Measurements from ENCODE around the gene CELA1.

CELA1 gene

DNA sequence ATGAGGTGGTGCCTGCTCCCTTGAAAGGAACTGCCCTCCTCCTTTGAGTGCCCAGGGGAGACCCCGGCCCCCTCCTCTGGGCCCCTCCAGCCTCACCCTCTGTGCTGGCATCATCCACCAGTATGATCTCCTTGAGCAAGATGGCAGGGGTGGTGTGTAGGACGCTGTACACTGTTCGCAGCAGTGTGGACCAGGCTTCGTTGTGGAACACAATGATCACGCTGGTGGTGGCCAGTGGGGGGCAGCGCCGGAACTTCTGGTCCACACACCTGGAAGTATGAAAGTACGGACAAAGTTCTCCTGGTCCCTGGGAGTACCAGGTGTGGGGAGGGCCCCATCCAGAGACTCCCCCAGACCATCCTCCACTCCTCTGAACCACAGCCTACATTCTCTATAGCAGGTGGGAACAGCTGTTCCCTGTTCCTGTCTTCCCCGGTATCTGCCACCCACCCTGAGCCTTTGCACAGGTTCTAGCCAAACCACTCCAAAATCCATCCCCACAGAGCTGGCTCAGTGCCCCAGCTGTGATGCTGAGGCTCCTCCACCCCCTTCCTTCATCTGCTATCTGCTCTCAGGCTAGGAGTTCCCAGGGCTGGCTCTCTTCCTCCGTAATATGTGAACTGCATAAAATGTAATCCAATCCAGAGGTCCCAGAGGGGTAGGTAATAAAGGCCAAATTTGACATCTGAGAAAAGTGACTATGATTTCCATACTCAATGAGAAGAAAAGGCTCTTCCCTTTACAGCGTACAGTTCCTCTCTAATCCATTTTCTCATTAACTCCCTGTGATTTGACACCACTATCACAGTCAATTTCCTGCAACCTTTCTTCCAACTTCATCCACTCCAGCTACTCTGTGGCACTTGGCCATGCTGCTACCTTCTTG, 30.9 kb upstream of the CELA1 start:
- no peak for DNase-seq (ENCODE audit: low read depth in 2 of 3, low spot score in 1 of 3)

DNA sequence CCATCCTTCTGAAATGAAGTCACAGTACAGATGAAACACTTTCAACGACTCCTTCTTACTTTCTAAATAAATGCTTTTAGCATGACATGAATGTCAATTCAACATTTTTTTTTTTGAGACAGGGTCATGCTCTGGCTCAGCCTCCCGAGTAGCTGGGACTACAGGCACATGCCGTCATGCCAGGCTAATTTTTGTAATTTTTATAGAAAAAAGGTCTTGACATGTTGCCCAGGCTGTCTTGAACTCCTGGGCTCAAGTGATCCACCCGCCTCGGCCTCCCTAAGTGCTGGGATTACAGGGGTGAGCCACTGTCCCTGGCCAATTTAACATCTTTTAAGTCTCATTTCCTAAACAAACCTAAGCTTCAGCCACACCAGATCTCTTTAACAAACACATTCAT, 28.4 kb upstream of the CELA1 start:
- DNase-seq (ENCODE audit: low read depth in 2 of 3, low spot score in 1 of 3), result no peak

DNA sequence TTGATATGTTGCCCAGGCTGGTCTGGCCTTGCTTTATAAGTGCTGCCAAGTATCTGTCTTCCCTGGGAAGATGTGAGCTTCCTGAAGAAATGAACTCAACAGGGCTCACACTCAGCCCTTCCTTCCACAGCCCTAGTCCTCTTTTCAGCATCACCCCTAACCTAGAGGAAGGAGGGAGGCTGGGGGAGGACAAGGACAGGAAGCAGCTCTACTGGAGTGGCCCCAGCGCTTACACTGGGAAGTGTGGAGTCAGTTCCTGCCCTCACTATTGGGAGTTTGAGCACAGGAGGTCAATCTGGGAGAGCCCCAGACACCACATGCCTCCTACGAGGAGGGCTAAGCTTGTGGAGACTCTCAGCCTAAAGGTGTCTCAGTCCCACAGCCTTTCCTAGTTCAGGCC, 27.9 kb upstream of the CELA1 start:
- DNase-seq (ENCODE audit: low read depth in 2 of 3, low spot score in 1 of 3), result no peak

DNA sequence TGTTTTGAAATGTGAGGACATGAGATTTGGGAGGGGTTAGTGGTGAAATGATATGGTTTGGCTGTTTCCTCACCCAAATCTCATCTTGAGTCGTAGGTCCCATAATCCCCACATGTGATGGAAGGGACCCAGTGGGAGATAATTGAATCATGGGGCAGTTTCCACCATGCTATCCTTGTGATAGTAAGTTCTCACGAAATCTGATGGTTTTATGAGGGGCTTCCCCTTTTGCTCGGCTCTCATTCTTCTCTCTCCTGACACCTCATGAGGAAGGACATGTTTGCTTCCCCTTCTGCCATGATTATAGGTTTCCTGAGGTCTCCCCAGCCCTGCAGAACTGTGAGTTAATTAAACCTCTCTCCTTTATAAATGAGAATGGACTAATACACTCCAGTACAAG, 26.7 kb upstream of the CELA1 start:
- no peak for DNase-seq (ENCODE audit: low read depth in 2 of 3, low spot score in 1 of 3)

DNA sequence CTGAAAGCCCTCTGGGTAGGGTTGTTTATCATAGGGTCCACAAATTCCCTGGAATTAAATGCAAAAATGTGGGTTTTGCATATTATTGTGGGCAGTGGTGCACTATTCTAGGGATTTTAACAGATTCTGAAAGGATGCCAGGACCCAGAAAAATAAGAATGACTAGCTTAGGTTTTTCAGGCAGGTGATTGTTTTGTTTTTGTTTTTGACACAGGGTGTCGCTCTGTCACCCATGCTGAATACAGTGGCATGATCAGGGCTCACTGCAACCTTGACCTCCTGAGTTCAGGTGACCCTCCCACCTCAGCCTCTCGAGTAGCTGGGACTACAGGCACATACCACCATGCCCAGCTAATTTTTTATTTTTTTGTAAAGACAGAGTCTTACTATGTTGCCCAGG, 25.5 kb upstream of the CELA1 start:
- no peak for DNase-seq (ENCODE audit: low read depth in 2 of 3, low spot score in 1 of 3)

DNA sequence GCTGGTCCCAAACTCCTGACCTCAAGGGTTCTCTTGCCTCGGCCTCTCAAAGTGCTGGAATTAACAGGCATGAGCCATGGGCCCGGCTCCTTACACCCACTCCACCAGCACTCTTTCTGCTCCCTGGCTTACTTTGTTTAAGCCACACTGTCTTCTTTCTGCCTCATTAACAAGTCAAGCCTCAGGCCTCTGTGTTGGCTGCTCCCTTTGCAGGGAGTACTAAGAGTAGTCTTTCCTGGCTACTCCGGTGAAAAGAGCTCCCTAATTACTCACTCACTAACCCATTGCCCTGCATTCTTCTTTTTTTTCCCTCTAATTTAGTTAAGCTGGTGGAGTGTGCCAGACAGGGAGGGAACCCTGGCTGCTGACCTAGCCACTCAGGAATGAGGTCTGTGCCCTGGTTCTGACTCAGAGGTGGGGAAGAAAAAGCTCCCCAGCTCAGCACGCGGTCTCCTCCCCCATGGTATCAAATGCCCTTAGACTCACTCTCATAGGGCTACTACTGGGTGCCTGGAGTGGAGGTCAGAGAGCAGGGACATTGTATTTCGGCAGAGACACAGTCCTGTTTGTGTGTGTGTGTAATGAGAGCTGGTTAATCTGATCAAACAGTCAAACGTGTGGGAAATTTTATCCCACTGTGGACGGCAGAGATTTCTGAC, 24.9 kb upstream of the CELA1 start:
- DNase-seq (ENCODE audit: low read depth in 2 of 3, low spot score in 1 of 3), result no peak

DNA sequence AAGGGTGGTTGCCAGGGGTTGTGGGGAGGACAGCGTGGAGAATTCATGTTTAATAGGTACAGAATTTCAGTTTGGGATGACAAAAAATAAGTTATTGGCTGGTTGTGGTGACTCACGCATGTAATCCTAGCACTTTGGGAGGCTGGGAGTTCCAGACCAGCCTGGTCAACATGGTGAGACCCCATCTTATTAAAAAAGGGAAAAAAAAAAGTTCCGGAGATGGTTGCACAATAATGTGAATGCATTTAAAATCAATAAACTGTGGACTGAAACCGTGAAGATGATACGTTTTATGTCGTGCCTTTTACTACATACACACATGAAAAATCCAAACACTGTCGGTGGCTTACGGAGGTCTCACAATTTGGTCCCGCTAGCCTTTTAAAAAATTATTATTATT, 24.2 kb upstream of the CELA1 start:
- no peak for DNase-seq (ENCODE audit: low read depth in 2 of 3, low spot score in 1 of 3)

DNA sequence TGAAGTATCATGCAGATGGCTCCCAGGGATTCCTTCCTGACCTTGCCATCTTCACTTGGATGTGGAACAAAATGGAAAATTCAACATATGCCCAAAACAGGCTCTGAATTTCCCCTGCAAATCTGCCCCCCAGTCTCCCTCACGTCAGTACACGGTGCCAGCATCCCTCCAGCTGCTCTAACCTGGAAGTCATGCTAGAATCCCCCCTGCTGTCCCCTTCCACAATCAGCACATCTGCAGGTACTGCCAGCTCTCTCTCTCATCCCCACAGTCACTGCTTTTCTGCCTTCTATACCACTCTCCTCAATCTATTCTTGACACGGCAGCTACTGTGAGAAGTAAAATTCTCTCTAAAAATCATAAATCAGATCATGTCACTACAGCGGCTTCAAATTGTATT, 23.1 kb upstream of the CELA1 start:
- DNase-seq (ENCODE audit: low read depth in 2 of 3, low spot score in 1 of 3), result no peak

DNA sequence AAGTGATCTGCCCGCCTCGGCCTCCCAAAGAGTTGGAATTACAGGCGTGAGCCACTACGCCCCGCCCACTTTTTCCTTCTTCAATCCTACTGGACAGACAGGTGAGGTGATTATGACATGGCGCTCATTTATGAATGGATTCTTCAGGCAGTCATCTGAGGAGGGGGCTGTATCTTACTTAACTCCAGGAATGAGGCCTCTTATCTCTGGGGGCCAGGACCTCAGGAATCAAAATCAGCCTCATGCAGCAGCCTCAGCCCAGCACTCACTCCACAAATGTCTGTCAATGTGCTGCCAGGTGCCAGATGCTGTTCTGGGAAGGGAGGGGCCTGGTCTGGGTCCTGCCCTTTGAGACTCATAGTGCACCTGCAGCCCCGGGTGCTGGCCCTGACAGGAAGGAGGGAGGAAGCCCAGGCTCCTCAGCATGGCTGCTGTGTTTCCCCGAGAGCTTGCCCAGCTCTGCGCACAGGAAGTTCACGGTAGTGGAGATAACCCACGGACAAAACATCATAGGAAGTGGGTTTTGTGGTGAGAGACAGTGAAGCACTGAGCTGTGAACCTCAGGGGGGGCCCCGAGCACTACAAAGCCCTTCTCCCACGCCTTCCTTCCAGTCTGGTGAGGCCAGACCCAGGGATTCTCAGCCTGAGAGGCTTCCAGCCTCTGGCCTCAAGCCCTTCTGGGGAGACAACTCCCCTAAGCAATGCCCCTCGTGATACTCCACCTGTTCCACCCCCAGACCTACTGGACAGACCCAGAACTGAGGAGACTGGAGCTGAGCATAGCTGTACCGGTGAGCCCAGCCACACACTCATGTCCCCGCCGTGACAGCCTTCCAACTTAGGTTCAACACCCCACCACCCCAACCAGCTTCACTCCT, 22.4 kb upstream of the CELA1 start:
- peak; percentile 72 to 81 (median 79) for DNase-seq (ENCODE audit: low read depth in 2 of 3, low spot score in 1 of 3)

DNA sequence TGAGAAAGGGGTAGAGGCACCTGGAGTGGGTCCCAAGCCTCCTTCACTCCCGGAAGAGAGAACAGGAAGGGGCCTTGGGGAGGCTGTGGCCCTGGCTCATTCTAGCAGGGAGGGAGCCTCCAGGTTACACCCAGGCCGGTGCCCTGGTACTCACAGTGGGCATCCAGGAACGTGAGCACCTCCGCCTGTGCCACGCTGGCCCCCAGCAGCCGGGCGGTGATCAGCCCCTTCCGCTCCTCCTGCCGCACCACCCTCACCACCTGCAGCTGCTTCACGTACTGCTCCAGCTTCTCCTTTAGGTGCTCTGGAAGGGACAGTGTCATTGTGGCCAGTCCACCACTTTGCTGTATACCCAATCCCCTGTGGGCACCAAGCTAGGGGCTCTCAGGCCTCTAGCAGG, 18.8 kb upstream of the CELA1 start:
- DNase-seq (ENCODE audit: low read depth in 2 of 3, low spot score in 1 of 3), result no peak

DNA sequence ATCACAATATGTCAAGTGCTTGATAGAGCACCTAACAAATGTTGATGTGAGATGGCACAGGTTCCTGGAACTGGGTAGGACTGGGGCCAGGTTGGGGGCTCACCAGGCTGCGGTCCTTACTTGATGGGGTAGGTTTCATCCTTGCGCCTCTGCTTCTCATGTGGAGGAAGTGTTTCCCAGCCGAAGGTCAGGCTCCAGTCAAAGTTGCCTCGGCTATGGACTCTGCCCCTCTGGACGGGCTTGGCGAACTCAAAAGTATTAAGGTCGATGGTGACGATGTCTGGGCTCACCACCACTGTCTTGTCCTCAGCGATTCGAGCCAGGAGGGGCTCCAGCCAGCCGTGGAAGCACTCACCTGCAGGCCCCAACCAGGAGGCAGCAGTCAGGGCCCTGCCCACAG, 17.5 kb upstream of the CELA1 start:
- no peak for DNase-seq (ENCODE audit: low read depth in 2 of 3, low spot score in 1 of 3)

DNA sequence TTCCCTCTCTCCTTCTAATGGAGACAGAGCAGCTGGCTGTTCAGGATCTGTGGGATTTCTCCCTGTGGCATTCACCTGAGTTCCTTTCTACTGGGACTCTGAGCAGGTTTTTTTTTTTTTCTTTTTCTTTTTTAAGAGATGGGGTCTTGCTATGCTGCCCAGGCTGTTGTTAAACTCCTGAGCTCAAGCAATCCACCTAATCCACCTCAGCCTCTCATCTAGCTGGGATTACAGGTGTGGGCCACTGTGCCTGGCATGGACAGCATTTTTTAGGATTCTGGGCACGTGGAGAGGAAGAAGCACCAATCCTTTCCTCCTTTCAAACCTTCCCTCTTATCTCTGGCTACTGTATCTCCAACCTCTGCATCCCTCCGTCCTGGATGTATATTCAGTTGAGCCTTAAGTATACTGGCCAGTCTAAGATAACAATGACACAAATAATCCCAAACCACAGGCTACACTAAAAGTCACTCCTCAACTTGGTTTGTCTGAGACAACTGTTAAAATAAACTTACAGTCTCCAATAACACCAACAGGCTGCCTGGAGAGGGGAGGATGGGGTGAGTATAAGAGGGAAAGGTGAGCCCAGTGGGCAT, 16.4 kb upstream of the CELA1 start:
- no peak for DNase-seq (ENCODE audit: low read depth in 2 of 3, low spot score in 1 of 3)

DNA sequence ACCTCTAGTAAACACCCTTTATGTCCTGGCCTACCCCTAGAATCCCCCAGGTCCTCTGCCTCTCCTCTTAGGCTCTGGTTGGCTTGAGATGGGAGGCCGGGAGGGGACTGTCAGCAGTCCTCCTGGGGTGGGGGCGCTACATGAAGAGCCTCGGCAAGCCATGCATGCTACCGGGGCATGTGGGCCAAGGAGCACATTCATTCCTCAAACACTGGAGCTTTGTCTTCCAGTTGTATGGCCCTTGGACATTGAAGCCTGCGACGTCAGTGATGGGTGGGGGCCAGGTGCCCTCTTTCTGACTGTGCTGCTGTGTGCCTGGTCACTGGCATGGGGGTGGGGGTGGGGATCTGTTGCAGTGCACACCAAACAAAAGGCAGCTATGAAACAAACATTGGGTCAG, 15.8 kb upstream of the CELA1 start:
- DNase-seq (ENCODE audit: low read depth in 2 of 3, low spot score in 1 of 3), result no peak

DNA sequence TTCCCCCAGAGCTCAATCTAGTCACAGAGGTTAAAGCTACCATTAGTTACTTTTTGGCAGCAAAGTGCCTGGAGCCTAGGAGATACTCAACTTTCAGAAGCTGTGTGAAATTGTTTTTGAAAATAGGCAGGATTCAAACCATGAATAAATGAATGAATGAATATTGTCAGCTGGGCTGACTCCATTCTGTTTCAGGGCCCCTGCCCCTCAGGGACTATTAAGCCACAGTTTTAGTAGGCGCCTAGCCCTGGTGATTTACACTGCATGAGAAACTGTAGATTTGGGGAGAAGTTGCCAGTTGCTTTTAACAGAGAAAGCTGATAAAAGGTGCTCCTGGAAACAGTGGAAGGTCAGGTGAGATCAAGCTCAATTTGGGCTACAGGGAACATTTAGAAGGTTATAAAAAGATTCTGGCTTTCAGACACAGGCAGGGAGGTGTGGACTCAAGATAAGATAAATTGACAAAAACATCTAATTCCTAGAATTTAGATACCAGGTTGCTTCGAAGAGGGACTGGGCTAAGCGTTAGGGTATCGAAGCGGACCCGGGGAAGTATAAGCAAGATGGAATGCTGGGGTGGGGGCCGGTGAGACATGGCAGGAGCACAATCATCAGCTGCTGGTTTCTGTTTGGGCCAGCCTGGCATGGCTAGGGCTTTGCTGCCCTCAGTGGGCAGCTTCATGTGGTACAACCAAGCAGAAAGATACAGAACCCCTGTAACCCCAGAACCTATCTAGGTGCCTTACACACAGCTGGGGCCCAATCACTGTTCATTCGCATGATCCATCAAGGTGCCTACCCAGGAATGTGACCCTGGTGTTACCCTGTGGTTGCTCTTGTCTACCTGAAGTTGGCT, 14.9 kb upstream of the CELA1 start:
- DNase-seq (ENCODE audit: low read depth in 2 of 3, low spot score in 1 of 3), result no peak

DNA sequence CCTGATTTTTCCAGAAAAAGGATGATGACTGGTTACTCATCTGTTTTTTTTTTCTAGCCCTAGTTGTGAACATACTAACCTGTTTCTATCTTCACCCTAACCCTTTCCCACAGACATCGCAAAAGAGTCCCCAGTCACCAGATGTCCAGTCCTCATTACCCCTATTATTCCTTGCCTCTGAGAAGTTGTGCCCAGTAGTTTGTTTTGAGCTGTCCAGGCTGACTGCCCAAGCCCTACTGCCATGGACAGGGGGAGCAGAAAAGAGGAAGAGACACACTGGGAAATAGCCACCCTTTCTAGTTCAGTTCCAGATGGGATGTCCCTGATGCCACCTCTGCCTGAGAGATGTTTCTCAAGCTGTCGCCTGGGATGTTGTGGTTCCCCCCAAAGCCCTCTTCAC, 13.8 kb upstream of the CELA1 start:
- DNase-seq (ENCODE audit: low read depth in 2 of 3, low spot score in 1 of 3), result no peak

DNA sequence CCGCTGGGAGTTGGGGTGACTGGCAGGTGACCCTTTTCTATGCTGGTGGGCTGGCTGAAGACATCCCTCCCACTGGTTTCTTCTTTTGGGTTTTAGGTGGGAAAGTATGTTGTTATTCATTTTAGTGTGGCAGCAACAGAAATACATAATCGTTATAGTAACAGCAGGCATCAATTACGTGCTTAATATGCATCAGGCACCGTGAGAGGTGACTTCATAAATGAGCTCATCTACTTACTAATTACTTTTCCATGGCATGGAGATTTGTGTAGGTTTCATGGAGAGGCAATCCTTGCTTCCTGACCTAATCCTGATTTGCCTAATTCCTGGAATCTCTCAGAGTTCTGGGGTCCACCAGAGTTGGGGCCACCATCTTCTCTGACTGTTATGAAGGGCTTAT, 13.4 kb upstream of the CELA1 start:
- DNase-seq (ENCODE audit: low read depth in 2 of 3, low spot score in 1 of 3), result no peak

DNA sequence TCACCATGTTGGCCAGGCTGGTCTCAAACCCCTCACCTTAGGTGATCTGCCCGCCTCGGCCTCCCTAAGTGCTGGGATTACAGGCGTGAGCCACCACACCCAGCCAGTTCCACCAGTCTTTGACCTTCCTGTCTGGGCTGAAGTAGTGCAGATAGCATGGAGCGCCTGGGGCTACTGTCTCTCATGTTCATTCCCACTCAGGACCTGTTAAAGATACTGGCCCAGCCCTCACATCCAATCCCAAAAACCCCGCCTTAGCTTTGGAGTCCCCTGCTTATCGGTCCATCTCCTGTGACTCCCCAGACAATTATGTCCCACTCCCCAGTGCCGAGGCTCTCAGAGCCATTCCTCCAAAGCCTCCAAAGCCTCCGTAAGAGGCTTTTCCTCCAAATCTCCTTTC, 12.0 kb upstream of the CELA1 start:
- no peak for DNase-seq (ENCODE audit: low read depth in 2 of 3, low spot score in 1 of 3)

DNA sequence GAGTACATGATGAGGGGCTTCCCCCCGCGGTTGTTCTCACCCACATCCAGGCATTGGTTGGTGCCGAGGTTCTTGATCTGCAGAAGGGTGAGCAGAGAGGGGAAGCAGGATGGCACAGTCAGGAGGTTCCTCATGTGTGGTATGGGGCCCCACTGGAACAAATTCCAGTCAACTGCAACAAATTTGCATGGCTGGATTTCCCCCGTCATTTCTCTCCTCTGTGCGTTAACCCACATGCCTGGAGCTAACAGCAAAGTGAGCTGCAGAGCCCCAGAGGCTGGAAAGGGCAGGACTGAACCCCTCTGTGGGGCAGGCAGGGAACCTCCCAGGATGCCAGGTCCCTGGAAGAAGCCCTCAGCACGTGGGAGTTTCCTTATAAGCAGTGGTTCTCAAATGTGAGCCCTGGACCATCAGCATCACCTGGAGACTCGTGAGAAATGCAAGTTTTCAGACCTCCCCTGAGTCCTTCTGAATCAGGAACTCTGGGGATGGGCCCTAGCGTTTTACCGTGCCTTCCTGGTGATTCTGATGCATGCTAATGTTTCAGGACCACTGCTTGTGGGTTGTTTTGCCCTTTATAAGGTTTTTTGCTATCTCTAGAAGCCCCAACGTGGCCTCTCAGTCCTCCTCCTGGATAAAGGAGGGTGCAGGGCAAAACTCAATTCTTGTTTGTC, 11.0 kb upstream of the CELA1 start:
- peak in 2 of 3 donors; percentile 21 for DNase-seq (ENCODE audit: low read depth in 2 of 3, low spot score in 1 of 3)

DNA sequence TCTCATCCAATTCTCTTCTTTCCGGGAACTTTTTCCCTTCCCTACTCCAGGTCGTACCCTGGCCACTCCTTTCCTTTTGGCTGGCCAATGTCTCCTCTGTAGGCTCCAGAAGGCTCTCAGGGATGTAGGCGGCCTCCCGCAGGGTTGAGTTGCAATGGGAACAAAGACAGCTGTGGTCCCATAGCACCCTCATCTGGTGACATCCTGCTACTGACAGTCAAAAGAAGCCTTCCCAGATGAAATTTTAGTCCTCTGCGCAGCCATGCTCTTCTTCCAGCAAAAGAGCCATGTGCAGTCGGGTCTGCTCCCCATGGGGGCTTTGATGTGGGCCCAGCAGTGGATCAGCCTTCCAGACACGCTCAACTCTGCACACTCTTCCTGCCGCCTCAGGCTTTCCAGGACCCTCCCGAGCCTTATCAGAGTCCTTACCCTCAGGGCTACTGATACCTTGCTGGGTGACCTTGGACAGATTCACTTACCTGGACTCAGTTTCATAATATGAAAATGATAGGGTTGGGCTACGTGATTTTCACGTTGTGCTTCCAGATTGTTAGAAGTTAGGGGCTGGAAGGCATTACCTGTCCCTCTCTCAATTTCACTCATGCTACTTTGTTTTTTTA, 5.5 kb upstream of the CELA1 start:
- DNase-seq (ENCODE audit: low read depth in 2 of 3, low spot score in 1 of 3), result peak in 2 of 3 donors; percentile 24 to 34
